Measurements from ENCODE around the gene MYH14.

GRCh38 chr19:50287331-50287730 is 83.9 kb downstream of the MYH14 start:
- TF ChIP-seq CTCF (IDR thresholded peaks at IDR 0.05; ENCODE audit: insufficient read depth, low read length, poor library complexity, severe bottlenecking) (no peak), EZH2phosphoT487 (conservative IDR thresholded peaks at IDR 0.05; ENCODE audit: low read length) (no peak)
